ENCODE data around the gene TSC2.

DNA sequence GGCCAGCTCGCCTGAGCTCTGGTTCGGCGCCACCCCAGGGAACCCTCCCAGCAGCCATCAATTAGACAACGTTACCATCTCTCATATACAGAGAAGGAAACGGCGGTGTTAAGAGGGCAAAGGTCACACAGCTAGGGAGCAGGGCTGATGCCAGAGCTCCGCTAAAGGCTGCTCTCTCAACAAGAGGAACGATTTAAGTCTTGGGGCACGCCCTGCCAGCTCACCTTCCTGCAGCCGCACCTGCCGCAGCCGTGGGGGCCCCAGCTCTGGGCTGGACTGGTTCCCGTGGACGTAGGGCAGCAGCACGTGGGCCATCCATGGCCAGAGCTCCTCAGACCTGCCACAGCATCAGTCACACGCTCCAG is 44.5 kb downstream of the TSC2 start:
- TF ChIP-seq, protein P1, sequence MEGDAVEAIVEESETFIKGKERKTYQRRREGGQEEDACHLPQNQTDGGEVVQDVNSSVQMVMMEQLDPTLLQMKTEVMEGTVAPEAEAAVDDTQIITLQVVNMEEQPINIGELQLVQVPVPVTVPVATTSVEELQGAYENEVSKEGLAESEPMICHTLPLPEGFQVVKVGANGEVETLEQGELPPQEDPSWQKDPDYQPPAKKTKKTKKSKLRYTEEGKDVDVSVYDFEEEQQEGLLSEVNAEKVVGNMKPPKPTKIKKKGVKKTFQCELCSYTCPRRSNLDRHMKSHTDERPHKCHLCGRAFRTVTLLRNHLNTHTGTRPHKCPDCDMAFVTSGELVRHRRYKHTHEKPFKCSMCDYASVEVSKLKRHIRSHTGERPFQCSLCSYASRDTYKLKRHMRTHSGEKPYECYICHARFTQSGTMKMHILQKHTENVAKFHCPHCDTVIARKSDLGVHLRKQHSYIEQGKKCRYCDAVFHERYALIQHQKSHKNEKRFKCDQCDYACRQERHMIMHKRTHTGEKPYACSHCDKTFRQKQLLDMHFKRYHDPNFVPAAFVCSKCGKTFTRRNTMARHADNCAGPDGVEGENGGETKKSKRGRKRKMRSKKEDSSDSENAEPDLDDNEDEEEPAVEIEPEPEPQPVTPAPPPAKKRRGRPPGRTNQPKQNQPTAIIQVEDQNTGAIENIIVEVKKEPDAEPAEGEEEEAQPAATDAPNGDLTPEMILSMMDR (IDR thresholded peaks at IDR 0.05), result no peak
- no peak for TF ChIP-seq POLR2A (IDR thresholded peaks at IDR 0.05)
